Esophagus squamous epithelium (tissue), 4 donors: ENCODE results near the gene ATXN2L.
"Not testable (repeated sequence)": the region's sequence is repeated elsewhere in the genome, so short reads cannot be mapped to it uniquely, and the experiment has no call there.

ENCODE experiments used
- POLR2A ChIP-seq, 4 donors: fragments of 450-650 bp; IDR thresholded peaks; one replicate each; pipeline ENCODE4 v1.6.1; 2017; ENCODE audit warnings: antibody characterized with exemption in 4 of 4, mild to moderate bottlenecking in 4 of 4, moderate library complexity in 3 of 4
- TF ChIP-seq, protein P1 (sequence below), 6 experiments: fragments of 450-650 bp in 4 of 6; fragments of 200-600 bp in 2 of 6; sonication (generic) in 2 of 6; IDR thresholded peaks; one replicate each; pipeline ENCODE4 v1.5.1; 2016 to 2019; ENCODE audit warnings: antibody characterized with exemption in 6 of 6, mild to moderate bottlenecking in 4 of 6, moderate library complexity in 4 of 6

- TF ChIP-seq, protein P1, sequence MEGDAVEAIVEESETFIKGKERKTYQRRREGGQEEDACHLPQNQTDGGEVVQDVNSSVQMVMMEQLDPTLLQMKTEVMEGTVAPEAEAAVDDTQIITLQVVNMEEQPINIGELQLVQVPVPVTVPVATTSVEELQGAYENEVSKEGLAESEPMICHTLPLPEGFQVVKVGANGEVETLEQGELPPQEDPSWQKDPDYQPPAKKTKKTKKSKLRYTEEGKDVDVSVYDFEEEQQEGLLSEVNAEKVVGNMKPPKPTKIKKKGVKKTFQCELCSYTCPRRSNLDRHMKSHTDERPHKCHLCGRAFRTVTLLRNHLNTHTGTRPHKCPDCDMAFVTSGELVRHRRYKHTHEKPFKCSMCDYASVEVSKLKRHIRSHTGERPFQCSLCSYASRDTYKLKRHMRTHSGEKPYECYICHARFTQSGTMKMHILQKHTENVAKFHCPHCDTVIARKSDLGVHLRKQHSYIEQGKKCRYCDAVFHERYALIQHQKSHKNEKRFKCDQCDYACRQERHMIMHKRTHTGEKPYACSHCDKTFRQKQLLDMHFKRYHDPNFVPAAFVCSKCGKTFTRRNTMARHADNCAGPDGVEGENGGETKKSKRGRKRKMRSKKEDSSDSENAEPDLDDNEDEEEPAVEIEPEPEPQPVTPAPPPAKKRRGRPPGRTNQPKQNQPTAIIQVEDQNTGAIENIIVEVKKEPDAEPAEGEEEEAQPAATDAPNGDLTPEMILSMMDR (IDR thresholded peaks at IDR 0.05) = not testable (repeated sequence)
- TF ChIP-seq POLR2A (IDR thresholded peaks at IDR 0.05) = not testable (repeated sequence)
Observed at GRCh38 chr16:28820546-28820945, 2.3 kb upstream of the ATXN2L start.
